ENCODE measurements around the gene LATS1.
A peak's percentile ranks its signal among the peaks of the same experiment; 100 is the strongest.

The LATS1 gene

GRCh38 chr6:149660028-149660427 is 57.9 kb downstream of the LATS1 start:
- DNase-seq (ENCODE audit: low read depth in 2 of 2): no peak

GRCh38 chr6:149657441-149657840 is 60.5 kb downstream of the LATS1 start:
- no peak for DNase-seq (ENCODE audit: low read depth in 2 of 2)

- no peak for DNase-seq (ENCODE audit: low read depth in 2 of 2)
These were observed 66.8 kb downstream of the LATS1 start for GRCh38 chr6:149651056-149651455.

- peak; percentile 83 to 84 for DNase-seq (ENCODE audit: low read depth in 2 of 2)
These were observed 69.5 kb downstream of the LATS1 start, which contains the start of gene KATNA1 for GRCh38 chr6:149648148-149649145. TSS of gene KATNA1 (minus strand) at chr6:149648714. CDS start at chr6:149638547, 10,167 bp downstream.

GRCh38 chr6:149646599-149646998 is 71.3 kb downstream of the LATS1 start:
- DNase-seq (ENCODE audit: low read depth in 2 of 2): no peak

- DNase-seq (ENCODE audit: low read depth in 2 of 2): no peak
These were observed 74.9 kb downstream of the LATS1 start for GRCh38 chr6:149642829-149643580.

- no peak for DNase-seq (ENCODE audit: low read depth in 2 of 2)
These were observed 81.8 kb downstream of the LATS1 start for GRCh38 chr6:149636124-149636523.

GRCh38 chr6:149634315-149634714 is 83.6 kb downstream of the LATS1 start:
- DNase-seq (ENCODE audit: low read depth in 2 of 2): no peak

GRCh38 chr6:149628875-149629510 is 88.9 kb downstream of the LATS1 start:
- DNase-seq (ENCODE audit: low read depth in 2 of 2): no peak

GRCh38 chr6:149627672-149628071 is 90.2 kb downstream of the LATS1 start:
- DNase-seq (ENCODE audit: low read depth in 2 of 2): no peak

- no peak for DNase-seq (ENCODE audit: low read depth in 2 of 2)
These were observed 102.1 kb downstream of the LATS1 start for GRCh38 chr6:149615805-149616204.

GRCh38 chr6:149614337-149614736 is 103.6 kb downstream of the LATS1 start:
- DNase-seq (ENCODE audit: low read depth in 2 of 2): no peak

- no peak for DNase-seq (ENCODE audit: low read depth in 2 of 2)
These were observed 109.4 kb downstream of the LATS1 start for GRCh38 chr6:149608381-149608982.

Measured in stimulated activated CD4-positive, alpha-beta T cell treated with anti-CD3 and anti-CD28 coated beads, Interleukin-4, amount 100 ng/mL, for 48 hours (primary cell).